ENCODE measurements around the gene SDR39U1.
A peak's percentile ranks its signal among the peaks of the same experiment; 100 is the strongest.

The SDR39U1 gene

DNA sequence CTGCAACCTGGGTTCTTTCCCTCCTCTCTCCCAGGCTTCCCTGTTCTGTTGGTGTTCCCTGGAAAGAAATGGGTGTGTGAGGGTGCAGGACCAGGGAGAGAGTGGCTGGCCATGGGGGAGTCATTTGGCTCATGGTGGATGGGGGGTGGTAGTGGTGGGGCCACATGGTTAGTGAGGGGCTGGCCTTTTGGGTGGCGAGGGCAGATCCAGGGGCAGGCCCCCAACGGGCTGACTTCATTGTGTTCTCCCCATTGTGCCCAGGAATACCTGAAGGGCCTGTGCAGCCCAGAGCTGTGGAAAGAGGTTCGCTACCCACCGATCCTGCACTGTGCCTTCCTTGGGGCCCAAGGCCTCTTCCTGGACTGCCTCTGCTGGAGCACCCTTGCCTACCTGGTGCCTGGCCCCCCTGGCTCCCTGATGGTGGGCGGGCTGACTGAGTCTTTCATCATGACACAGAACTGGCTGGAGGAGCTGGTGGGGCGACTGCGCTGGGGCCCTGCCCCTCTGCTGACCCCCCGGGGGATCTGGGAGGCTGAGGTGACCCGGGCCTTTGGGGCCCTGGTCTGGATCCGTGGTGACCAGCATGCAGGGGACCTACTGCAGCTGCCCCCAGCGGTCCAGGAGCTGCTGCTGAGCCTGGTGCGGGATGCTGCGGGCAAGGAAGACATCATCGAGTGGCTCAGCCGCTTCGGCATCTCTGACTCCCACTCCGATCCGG, 34.8 kb downstream of the SDR39U1 start (continued):
- TF ChIP-seq, protein P1, sequence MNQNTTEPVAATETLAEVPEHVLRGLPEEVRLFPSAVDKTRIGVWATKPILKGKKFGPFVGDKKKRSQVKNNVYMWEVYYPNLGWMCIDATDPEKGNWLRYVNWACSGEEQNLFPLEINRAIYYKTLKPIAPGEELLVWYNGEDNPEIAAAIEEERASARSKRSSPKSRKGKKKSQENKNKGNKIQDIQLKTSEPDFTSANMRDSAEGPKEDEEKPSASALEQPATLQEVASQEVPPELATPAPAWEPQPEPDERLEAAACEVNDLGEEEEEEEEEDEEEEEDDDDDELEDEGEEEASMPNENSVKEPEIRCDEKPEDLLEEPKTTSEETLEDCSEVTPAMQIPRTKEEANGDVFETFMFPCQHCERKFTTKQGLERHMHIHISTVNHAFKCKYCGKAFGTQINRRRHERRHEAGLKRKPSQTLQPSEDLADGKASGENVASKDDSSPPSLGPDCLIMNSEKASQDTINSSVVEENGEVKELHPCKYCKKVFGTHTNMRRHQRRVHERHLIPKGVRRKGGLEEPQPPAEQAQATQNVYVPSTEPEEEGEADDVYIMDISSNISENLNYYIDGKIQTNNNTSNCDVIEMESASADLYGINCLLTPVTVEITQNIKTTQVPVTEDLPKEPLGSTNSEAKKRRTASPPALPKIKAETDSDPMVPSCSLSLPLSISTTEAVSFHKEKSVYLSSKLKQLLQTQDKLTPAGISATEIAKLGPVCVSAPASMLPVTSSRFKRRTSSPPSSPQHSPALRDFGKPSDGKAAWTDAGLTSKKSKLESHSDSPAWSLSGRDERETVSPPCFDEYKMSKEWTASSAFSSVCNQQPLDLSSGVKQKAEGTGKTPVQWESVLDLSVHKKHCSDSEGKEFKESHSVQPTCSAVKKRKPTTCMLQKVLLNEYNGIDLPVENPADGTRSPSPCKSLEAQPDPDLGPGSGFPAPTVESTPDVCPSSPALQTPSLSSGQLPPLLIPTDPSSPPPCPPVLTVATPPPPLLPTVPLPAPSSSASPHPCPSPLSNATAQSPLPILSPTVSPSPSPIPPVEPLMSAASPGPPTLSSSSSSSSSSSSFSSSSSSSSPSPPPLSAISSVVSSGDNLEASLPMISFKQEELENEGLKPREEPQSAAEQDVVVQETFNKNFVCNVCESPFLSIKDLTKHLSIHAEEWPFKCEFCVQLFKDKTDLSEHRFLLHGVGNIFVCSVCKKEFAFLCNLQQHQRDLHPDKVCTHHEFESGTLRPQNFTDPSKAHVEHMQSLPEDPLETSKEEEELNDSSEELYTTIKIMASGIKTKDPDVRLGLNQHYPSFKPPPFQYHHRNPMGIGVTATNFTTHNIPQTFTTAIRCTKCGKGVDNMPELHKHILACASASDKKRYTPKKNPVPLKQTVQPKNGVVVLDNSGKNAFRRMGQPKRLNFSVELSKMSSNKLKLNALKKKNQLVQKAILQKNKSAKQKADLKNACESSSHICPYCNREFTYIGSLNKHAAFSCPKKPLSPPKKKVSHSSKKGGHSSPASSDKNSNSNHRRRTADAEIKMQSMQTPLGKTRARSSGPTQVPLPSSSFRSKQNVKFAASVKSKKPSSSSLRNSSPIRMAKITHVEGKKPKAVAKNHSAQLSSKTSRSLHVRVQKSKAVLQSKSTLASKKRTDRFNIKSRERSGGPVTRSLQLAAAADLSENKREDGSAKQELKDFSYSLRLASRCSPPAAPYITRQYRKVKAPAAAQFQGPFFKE (tag by site-specific recombination; IDR thresholded peaks at IDR 0.05; ENCODE audit: borderline replicate concordance), result no peak
- TF ChIP-seq ZNF140 (tag by site-specific recombination; IDR thresholded peaks at IDR 0.05), result no peak
- TF ChIP-seq ZBTB8A (tag by site-specific recombination; IDR thresholded peaks at IDR 0.05), result no peak
- TF ChIP-seq ZNF366 (tag by site-specific recombination; conservative IDR thresholded peaks at IDR 0.05), result no peak
- TF ChIP-seq ZNF223 (tag by site-specific recombination; IDR thresholded peaks at IDR 0.05), result no peak

GRCh38 chr14:24406416-24406815, 36.2 kb downstream of the SDR39U1 start:
- TF ChIP-seq SP2 (tag by site-specific recombination; IDR thresholded peaks at IDR 0.05) (no peak), ZNF274 (IDR thresholded peaks at IDR 0.05; ENCODE audit: low read length) (no peak), ZNF274 (tag by site-specific recombination; IDR thresholded peaks at IDR 0.05; ENCODE audit: borderline replicate concordance) (no peak), ZBTB20 (tag by site-specific recombination; IDR thresholded peaks at IDR 0.05) (no peak), ZNF514 (tag by site-specific recombination; IDR thresholded peaks at IDR 0.05) (no peak), TCF7L2 (IDR thresholded peaks at IDR 0.05; ENCODE audit: borderline replicate concordance, low read depth, low read length) (no peak)
- ChIA-PET POLR2A (interaction anchor here (0.8 to 1.5 kb wide), 2 partner anchors 24 to 25 kb away, joined by 3 to 5 read pairs; partner anchors contain the start of gene KHNYN), CTCF (interaction anchor here (0.6 to 1.6 kb wide), 6 partner anchors 26 to 296 kb away, joined by 3 to 9 read pairs (median 5); no protein-coding TSS in a partner anchor)
- H3K36me3 ChIP-seq (ENCODE audit: control insufficient read depth in 2 of 2, insufficient read depth in 1 of 2, low read length in 2 of 2), result peaks cover 0 to 45% of the 10 kb centered on the region in 2 experiments; a peak in 1 of 3 replicates
- H3K27ac ChIP-seq (ENCODE audit: extremely low read depth, low read depth, low read length), result no peak overlapping the region
- no peak overlapping the region for H3K4me3 ChIP-seq (ENCODE audit: low read depth, low read length)
- no peaks in the 10 kb centered on the region for H3K9me3 ChIP-seq (ENCODE audit: control insufficient read depth, insufficient read depth, low read depth, low read length)
- H3K4me1 ChIP-seq (ENCODE audit: control insufficient read depth, insufficient read depth, low read length), result no peaks in the 10 kb centered on the region; the same call in 1 of the 2 replicates

GRCh38 chr14:24404814-24405213, 37.8 kb downstream of the SDR39U1 start:
- Histone ChIP-seq H3K36me3 (ENCODE audit: control insufficient read depth in 2 of 2, insufficient read depth in 1 of 2, low read length in 2 of 2) (peaks cover 0 to 29% of the 10 kb centered on the region in 2 experiments; a peak in 1 of 3 replicates), H3K4me1 (ENCODE audit: control insufficient read depth, insufficient read depth, low read length) (peaks cover 6% of the 10 kb centered on the region; the same call in 1 of the 2 replicates), H3K4me3 (ENCODE audit: low read depth, low read length) (no peak overlapping the region), H3K27ac (ENCODE audit: extremely low read depth, low read depth, low read length) (no peak overlapping the region), H3K9me3 (ENCODE audit: control insufficient read depth, insufficient read depth, low read depth, low read length) (no peaks in the 10 kb centered on the region)
- TF ChIP-seq ZNF624 (tag by site-specific recombination; IDR thresholded peaks at IDR 0.05) (no peak), ZNF133 (tag by site-specific recombination; IDR thresholded peaks at IDR 0.05) (no peak)
- TF ChIP-seq, protein P2, sequence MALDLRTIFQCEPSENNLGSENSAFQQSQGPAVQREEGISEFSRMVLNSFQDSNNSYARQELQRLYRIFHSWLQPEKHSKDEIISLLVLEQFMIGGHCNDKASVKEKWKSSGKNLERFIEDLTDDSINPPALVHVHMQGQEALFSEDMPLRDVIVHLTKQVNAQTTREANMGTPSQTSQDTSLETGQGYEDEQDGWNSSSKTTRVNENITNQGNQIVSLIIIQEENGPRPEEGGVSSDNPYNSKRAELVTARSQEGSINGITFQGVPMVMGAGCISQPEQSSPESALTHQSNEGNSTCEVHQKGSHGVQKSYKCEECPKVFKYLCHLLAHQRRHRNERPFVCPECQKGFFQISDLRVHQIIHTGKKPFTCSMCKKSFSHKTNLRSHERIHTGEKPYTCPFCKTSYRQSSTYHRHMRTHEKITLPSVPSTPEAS (tag by site-specific recombination; IDR thresholded peaks at IDR 0.05), result peak; percentile 75
- TF ChIP-seq, protein P3, sequence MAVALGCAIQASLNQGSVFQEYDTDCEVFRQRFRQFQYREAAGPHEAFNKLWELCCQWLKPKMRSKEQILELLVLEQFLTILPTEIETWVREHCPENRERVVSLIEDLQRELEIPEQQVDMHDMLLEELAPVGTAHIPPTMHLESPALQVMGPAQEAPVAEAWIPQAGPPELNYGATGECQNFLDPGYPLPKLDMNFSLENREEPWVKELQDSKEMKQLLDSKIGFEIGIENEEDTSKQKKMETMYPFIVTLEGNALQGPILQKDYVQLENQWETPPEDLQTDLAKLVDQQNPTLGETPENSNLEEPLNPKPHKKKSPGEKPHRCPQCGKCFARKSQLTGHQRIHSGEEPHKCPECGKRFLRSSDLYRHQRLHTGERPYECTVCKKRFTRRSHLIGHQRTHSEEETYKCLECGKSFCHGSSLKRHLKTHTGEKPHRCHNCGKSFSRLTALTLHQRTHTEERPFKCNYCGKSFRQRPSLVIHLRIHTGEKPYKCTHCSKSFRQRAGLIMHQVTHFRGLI (tag by site-specific recombination; IDR thresholded peaks at IDR 0.05), result peak; percentile 63
- POLR2A ChIA-PET, result no interaction called here
- CTCF ChIA-PET, result interaction anchor here (0.5 to 2.4 kb wide), 7 partner anchors 9 to 97 kb away, joined by 3 to 11 read pairs (median 6); partner anchors contain the start of gene CIDEB
